ENCODE measurements around the gene CRISPLD2.

DNA sequence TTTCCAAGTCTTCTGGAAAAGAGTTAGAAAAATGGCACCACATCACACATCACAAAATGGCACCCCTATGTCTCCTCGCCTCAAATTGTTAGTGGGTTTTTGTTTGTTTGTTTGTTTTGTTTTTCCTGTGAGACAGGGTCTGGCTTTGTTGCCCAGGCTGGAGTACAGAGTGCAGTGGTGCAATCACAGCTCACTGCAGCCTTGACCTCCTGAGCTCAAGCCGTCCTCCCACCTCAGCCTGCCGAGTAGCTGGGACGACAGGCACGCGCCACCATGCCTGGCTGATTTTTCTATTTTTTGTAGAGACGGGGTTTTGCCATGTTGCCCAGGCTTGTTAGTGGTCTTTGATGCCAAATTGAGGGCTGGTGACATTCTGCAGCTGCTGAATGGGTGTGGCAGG, 3.8 kb upstream of the CRISPLD2 start:
- TF ChIP-seq, protein P1, sequence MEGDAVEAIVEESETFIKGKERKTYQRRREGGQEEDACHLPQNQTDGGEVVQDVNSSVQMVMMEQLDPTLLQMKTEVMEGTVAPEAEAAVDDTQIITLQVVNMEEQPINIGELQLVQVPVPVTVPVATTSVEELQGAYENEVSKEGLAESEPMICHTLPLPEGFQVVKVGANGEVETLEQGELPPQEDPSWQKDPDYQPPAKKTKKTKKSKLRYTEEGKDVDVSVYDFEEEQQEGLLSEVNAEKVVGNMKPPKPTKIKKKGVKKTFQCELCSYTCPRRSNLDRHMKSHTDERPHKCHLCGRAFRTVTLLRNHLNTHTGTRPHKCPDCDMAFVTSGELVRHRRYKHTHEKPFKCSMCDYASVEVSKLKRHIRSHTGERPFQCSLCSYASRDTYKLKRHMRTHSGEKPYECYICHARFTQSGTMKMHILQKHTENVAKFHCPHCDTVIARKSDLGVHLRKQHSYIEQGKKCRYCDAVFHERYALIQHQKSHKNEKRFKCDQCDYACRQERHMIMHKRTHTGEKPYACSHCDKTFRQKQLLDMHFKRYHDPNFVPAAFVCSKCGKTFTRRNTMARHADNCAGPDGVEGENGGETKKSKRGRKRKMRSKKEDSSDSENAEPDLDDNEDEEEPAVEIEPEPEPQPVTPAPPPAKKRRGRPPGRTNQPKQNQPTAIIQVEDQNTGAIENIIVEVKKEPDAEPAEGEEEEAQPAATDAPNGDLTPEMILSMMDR (conservative IDR thresholded peaks at IDR 0.05; ENCODE audit: low read length): no peak
- TF ChIP-seq EZH2phosphoT487 (IDR thresholded peaks at IDR 0.05; ENCODE audit: borderline replicate concordance, low read depth, low read length): no peak

Measured in OCI-LY7 (cell line).